ENCODE results near the gene AMHR2.
"Not testable (repeated sequence)": the region's sequence is repeated elsewhere in the genome, so short reads cannot be mapped to it uniquely, and the experiment has no call there.

GRCh38 chr12:53386381-53386780 is 37.3 kb upstream of the AMHR2 start:
- not testable (repeated sequence) for TF ChIP-seq POLR2A (IDR thresholded peaks at IDR 0.05); CTCF (IDR thresholded peaks at IDR 0.05); EP300 (IDR thresholded peaks at IDR 0.05; ENCODE audit: low read depth)
